Left ventricle myocardium superior (tissue), 1 donor: ENCODE measurements around the gene NRROS. TPM values are rescaled to one million over a fixed set of nuclear protein-coding genes. Genes with fewer than 3 reads are reported as not detected.

ENCODE experiments used
- ATAC-seq: fragments of 200-7000 bp; cut with Tn5 transposase; one replicate; pipeline ENCODE4 v1.9.1; 2020; ENCODE audit warnings: mild to moderate bottlenecking, moderate library complexity
- DNase-seq: peaks from one replicate; pipeline ENCODE4 v3.0.0-alpha.2; 2020
- intact Hi-C: fragments of 100-400 bp; cut with micrococcal nuclease; formaldehyde crosslinking; loops from one replicate; pipeline ENCODE4 v1.11.0; 2022
- total RNA-seq: library from RNA; stranded (reverse); fragmentation: NEBNext Ultra II Directional; extraction: Animal tissue kit (Norgen Biotek cat#: 25700); gene quantifications from one replicate; pipeline ENCODE4 v1.2.1, GENCODE V29; 2021
- donor health status: DM: no; HTN: yes; CAD: no; lungs with severe emphysema.

The NRROS gene
- total RNA-seq, 1 donor from 2014 or later: 2.3 TPM

DNA sequence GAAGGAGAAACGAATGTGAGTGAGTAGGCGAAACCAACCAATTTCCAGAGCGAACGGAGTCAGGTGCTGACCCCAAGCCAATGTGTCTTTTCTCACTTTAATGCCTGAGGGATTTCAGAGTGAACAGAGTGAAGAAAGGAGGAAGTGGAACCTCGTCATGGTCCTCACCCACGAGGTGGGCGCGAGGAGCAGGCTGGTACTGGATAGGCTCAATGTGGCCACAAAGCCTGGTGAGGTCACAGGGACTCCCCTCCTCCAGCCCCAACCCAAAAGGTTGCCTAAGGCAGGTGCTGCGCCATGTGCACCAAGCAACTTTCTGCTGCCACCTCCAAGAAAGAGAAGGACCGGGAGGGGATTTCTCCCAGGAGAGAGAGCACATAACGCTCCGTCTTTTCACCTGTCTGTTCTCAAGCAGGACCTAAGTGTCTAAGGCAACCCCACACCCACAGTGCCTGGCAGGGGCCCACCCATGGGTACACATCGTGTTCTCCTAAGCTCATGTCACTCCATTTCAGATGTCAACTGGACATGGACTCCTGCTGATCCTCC, 3.8 kb downstream of the NRROS start:
- ATAC-seq (peak; percentile 10), DNase-seq (no peak)
- intact Hi-C loops: no loop called here

DNA sequence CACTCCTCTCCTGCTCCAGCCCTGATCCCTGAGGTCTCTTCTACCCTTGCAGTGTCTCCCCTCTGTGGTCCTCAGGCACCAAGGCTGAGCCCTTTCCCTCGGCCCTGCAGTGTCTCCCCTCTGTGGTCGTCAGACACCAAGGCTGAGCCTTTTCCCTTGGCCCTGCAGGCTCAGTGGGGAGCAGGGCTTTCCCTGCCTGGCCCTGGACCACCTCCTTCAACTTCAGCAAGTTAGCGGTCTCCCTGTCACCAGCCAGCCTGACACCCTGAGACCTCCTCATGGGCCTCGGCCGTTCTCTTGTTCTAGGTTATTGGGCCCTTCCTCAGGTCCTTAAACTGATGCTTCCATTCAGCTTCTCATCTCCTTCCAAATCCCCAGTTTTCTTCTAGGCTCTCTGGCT, 4.3 kb downstream of the NRROS start:
- ATAC-seq: no peak
- intact Hi-C loops: no loop called here
- DNase-seq: no peak

DNA sequence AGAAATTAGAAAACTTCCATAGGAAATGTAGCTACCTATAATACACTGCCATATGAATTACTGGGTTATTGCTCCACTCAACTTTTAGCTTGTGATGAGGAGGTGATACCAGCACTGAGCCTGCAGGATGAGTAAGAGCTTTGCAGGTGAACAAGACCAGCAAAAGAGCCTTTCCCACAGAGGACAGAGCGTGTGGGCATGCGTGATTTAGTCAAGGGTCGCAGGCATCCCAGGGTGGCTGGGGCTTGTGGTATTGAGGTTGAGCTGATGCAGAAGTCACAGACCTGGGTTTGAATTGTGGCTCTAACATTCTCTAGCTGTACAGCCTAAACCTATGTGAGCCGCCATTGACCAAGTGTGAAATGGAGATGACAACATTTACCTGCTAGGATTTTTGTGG, 5.6 kb downstream of the NRROS start:
- no peak for ATAC-seq
- intact Hi-C loops: no loop called here

GRCh38 chr3:196645897-196646665, 6.6 kb downstream of the NRROS start:
- intact Hi-C loops: no loop called here
- ATAC-seq (no peak), DNase-seq (no peak)

More for the DNA sequence above, 5.6 kb downstream of the NRROS start:
- no peak for DNase-seq

- ATAC-seq: no peak
- no peak for DNase-seq
- intact Hi-C loops: no loop called here
Measured at GRCh38 chr3:196646666-196647216, 7.2 kb downstream of the NRROS start.

GRCh38 chr3:196650740-196651311, 11.3 kb downstream of the NRROS start:
- intact Hi-C loops: no loop called here
- DNase-seq (peak; percentile 57), ATAC-seq (peak; percentile 97)

DNA sequence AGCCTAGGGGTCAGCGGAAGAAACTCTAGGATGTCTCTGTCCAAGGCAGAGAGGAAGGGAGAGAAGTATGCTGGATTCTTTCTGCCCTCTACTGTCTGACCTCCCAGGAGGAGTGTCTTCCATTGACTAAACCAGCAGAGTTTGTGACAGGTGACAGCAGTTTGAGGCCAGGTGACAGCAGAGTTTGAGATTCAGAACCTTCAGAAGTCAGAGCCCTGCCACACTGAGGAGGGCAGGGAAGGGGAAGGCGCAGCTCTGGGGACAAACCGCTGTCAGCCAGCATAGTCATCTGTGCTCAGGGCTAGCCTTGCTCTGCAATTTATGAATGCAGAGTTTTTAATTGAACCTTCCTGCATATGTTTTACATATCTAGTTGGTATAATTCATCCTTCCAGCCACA, 12.3 kb downstream of the NRROS start:
- intact Hi-C loops: no loop called here
- no peak for ATAC-seq
- no peak for DNase-seq

DNA sequence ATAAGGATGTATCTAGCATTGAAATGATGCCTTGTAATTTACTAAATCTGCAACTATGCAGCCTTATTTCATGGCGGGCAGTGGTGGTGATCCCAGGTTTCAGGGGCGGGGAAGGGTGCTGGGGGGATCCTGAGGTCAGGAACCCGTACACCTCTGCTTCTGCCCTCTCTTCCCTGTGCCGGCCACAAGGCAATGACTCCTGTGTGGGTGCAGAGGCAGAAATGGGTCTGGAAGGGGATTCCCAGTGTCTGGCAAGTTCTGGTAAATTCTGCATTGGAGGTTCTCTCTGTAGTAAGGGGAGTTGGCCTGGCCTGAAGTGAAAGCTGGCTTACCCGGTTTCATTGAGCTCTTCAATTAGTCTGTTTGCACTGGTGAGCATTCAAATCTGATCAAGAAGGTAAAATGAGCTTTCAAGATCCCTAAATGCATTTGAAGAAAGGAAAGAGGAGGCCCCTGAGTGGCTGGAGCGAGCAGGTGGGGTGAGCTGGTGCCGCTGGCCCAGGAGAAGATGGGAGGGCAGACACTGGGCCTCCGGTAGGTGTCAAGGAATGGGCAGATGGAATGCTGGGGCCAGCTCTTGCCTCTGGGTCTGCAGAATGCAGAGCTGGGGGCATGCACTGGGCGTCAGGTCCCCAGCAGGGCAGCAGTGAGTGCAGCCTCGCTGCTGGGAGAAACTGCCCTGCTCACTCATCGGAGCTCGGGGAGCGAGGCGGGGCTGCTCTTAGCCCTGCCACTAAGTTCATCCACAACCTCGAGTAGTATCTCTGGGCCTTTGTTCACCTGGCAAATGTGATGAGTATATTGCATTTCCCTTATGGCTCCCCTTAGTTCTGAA, 13.7 kb downstream of the NRROS start:
- ATAC-seq: no peak
- no peak for DNase-seq
- intact Hi-C loops: no loop called here

DNA sequence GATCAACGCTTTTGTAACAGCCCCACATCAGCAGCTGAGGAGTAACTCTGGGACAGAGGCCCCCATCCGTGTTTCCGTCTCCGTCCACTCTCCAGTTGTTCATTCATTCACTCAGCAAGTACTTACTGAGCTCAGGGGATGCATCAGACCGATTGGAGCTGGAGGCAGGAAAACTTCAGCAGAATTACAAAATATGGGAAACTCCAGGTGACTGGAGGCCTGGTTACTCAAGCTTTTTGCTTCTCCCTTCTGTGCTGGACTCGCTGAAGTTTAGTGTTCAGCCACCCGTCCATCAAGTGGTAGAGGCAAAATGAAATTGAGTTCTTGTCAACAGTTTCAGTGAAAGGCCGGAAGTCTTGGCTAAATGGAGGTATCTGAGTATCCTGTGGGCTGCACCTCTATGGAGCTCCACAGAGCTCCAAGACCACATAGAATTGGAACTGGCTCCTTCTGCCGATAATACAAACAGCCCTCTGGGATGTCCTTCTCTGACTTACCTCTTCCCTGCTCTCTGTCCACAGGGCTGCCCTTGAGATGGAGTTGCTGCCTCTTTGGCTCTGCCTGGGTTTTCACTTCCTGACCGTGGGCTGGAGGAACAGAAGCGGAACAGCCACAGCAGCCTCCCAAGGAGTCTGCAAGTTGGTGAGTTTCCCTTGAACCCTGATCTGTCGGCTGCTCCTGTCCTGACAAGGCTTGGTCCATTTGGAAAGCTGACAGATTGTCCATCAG, 14.7 kb downstream of the NRROS start:
- no peak for ATAC-seq
- intact Hi-C loops: no loop called here
- no peak for DNase-seq

DNA sequence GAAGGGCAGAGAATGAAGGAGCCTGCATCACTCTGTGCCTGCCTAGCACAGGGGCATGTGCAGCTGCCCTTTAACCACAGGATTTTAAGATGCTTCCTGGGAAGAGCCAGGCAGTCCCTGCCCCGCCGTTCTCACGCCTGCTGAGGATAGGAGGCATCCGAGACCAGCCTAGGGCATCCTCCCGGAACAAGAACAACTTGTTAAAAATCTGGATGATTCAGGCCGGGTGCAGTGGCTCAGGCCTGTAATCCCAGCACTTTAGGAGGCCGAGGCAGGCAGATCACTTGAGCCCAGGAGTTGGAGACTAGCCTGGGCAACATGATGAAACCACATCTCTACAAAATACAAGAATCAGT, 15.2 kb downstream of the NRROS start:
- ATAC-seq: no peak
- intact Hi-C loops: no loop called here
- no peak for DNase-seq

DNA sequence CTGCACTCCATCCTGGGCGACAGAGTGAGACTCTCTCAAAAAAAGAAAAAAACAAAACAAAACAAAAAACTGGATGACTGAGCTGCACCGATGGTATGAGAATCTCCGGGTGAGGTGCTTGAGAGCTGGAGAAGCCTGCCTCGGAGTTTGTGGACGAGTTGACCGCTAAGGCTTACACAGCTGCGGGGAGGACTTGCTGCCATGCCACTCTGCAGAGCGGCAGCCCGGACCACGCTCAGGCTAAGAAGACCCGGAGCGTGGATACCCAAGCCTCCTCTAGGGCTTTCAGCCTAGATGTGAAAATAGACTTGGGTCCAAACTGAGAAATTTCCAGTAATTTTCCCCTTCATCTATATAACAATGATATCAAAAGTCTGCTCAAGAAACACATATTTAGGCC, 16.0 kb downstream of the NRROS start:
- intact Hi-C loops: no loop called here
- ATAC-seq (no peak), DNase-seq (no peak)

- DNase-seq (no peak), ATAC-seq (no peak)
- intact Hi-C loops: no loop called here
Measured at GRCh38 chr3:196656213-196656612, 16.7 kb downstream of the NRROS start.

GRCh38 chr3:196659901-196660351, 20.4 kb downstream of the NRROS start:
- intact Hi-C loops: no loop called here
- ATAC-seq (no peak), DNase-seq (no peak)

DNA sequence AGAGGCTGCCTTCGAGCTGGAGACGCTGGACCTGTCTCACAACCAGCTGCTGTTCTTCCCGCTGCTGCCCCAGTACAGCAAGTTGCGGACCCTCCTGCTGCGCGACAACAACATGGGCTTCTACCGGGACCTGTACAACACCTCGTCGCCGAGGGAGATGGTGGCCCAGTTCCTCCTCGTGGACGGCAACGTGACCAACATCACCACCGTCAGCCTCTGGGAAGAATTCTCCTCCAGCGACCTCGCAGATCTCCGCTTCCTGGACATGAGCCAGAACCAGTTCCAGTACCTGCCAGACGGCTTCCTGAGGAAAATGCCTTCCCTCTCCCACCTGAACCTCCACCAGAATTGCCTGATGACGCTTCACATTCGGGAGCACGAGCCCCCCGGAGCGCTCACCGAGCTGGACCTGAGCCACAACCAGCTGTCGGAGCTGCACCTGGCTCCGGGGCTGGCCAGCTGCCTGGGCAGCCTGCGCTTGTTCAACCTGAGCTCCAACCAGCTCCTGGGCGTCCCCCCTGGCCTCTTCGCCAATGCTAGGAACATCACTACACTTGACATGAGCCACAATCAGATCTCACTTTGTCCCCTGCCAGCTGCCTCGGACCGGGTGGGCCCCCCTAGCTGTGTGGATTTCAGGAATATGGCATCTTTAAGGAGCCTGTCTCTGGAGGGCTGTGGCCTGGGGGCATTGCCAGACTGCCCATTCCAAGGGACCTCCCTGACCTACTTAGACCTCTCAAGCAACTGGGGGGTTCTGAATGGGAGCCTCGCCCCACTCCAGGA, 21.1 kb downstream of the NRROS start:
- ATAC-seq (no peak), DNase-seq (no peak)
- intact Hi-C loops: no loop called here

GRCh38 chr3:196661400-196661799, 21.9 kb downstream of the NRROS start:
- intact Hi-C loops: no loop called here
- DNase-seq (no peak), ATAC-seq (no peak)

DNA sequence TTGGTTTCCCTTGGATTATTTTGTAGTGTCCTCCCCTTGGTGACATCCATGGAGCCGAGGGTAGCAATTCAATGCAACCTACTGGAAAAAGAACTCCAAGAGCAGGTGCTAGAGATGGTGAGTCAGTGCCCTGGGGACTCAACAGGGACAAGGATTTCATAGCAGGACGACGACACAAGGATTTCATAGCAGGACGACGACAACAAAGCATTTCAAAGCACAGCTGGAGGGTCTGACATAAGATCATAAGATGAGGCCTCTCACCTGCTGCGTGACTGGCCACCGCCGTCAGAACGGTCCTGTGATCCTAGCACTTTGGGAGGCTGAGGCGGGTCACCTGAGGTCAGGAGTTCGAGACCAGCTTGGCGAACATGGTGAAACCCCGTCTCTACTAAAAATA, 22.5 kb downstream of the NRROS start:
- intact Hi-C loops: no loop called here
- ATAC-seq (no peak), DNase-seq (no peak)

- intact Hi-C loops: no loop called here
- ATAC-seq (no peak), DNase-seq (no peak)
Measured at GRCh38 chr3:196662711-196663571, 23.4 kb downstream of the NRROS start.
